LNCAP (cell line): ENCODE measurements around the gene C3orf20.

ENCODE experiments used
- CTCF ChIP-seq: fragments of 450-650 bp; IDR thresholded peaks from 2 replicates; pipeline ENCODE4 v1.5.1; 2017; ENCODE audit warnings: mild to moderate bottlenecking

C3orf20 gene

GRCh38 chr3:14721126-14721864, 46.4 kb downstream of the C3orf20 start:
- TF ChIP-seq CTCF = no peak

GRCh38 chr3:14725013-14725412, 50.1 kb downstream of the C3orf20 start:
- TF ChIP-seq CTCF = no peak

- no peak for TF ChIP-seq CTCF
Measured at GRCh38 chr3:14725564-14726440, 50.9 kb downstream of the C3orf20 start.

- TF ChIP-seq CTCF = no peak
Measured at GRCh38 chr3:14726441-14726780, 51.5 kb downstream of the C3orf20 start.

- TF ChIP-seq CTCF = no peak
Measured at GRCh38 chr3:14728113-14728512, 53.2 kb downstream of the C3orf20 start.

- TF ChIP-seq CTCF = no peak
Measured at GRCh38 chr3:14730703-14731382, 55.9 kb downstream of the C3orf20 start.

GRCh38 chr3:14740983-14741382, 66.0 kb downstream of the C3orf20 start:
- no peak for TF ChIP-seq CTCF
